ENCODE results near the gene CEBPZOS.

Gene CEBPZOS

DNA sequence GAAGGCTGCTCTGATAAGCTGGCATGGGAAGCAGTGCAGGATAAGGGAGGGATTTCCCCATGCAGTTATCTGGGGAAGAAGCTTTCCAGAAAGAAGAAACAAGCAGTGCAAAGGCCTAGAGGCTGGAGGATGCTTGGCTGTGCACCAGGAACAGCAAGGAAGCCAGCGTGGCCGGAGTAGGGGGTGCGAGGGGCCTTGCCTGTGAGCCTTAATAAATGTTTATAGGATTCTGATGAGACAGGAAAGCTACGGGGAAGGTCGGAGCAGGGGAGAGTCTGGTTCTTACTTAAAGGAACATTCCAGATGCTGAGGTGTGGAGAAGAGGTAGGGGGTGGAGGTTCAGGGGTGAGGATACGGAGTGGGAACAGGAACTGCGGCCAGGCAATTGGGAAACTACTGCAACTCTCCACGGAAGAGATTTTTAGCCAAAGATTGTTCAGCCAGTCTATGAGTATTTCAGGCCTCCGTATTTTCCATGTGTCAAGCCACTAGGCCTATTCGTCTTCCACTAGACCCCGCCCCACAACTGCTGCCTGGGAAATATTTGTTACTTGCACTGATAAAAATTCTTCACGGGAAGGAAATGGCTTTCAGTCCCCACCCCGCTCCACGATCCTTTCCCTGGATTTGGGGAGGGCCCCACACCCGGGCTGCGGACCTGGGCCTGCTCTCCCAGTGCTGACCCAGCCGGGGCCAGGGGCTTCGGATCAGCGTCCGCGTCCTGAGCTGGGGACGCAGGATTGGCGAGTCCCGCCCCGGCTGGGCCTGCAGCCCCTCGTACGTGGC is 40.0 kb upstream of the CEBPZOS start:
- Histone ChIP-seq H3K27me3 (no peaks in the 10 kb centered on the region), H3K9me3 (no peaks in the 10 kb centered on the region), H3K4me1 (no peaks in the 10 kb centered on the region), H3K4me3 (ENCODE audit: low read depth, low read length) (peak overlapping the region; percentile 87), H3K36me3 (no peaks in the 10 kb centered on the region; the same call in 1 of the 2 replicates)
- TF ChIP-seq CTCF (IDR thresholded peaks at IDR 0.05; ENCODE audit: low read depth, low read length) = no peak
- peak; percentile 36 for DNase-seq

DNA sequence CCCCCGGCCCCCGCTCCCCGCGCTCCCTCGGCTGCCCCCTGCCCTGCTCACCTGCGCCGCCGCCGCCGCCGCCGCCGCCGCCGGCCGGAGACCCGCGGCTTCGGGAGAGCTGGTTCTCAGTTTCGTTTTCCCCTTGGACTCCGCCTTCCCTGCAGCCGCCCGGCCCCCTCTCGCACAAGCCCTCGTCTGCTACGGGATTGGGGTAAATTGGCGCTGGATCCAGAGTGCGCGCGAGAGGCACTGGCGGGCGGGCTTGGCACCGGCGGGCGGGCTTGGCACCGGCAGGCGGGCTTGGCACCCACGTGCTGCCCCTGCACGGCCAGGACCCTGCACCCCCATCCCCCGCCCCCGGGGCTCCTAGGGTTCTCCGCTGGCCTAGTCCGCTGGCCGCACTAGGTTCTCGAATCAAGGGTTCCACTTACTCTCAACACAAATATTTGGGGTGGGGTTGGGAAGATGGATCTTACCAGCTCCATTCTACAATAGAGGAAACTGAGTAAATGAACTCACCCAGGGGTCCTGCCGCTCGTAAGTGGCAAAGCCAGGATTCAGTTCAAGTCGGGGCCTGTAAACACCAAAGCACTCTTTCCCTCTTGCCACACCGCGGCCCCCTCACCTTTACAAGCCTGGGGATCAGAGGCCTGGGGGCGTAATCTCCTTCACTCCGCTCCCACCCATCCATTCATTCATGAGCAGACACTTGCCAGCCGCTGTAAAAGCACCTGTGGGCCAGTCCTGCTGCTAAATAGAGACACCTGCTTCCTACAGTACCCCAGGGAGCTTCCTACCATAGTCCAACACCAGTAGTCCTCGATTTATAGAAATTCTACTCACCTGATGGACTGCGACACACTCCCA is 39.2 kb upstream of the CEBPZOS start, which contains the start of gene EIF2AK2:
EIF2AK2 (minus strand) TSS at position 124 of the 858 bp plus-strand sequence. CDS start 9,174 bp downstream, outside the sequence.
- Histone ChIP-seq H3K4me1 (no peaks in the 10 kb centered on the region), H3K36me3 (no peaks in the 10 kb centered on the region; the same call in 1 of the 2 replicates), H3K9me3 (no peaks in the 10 kb centered on the region), H3K4me3 (ENCODE audit: low read depth, low read length) (peak within 1 kb of the TSS; percentile 87), H3K27me3 (no peaks in the 10 kb centered on the region)
- no peak for TF ChIP-seq CTCF (IDR thresholded peaks at IDR 0.05; ENCODE audit: low read depth, low read length)
- DNase-seq = peak; percentile 90

DNA sequence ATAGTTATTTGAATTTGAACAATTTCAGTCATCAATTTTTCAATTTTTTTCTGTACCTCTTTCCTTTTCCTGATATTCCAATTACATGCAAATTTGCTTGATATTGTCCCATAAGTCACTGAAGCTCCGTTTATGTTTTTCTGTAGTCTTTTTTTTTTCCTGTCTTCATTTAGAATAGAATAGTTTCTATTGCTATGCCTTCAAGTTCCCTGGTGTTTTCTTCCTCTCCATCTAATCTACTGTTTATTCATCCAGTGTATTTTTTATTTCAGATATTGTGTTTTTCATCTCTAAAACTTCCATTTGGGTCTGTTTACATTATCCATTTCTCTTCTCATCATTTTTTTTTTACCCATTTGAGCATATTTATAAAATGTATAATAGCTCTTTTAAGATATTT is 31.5 kb upstream of the CEBPZOS start:
- no peaks in the 10 kb centered on the region for H3K9me3 ChIP-seq
- no peak for TF ChIP-seq CTCF (IDR thresholded peaks at IDR 0.05; ENCODE audit: low read depth, low read length)
- no peak for DNase-seq
- H3K36me3 ChIP-seq = no peaks in the 10 kb centered on the region
- H3K4me1 ChIP-seq = no peaks in the 10 kb centered on the region
- H3K27me3 ChIP-seq = no peaks in the 10 kb centered on the region
- no peak overlapping the region for H3K4me3 ChIP-seq (ENCODE audit: low read depth, low read length)

GRCh38 chr2:37167636-37168180 is 28.6 kb upstream of the CEBPZOS start:
- TF ChIP-seq CTCF (IDR thresholded peaks at IDR 0.05; ENCODE audit: low read depth, low read length) = no peak
- H3K36me3 ChIP-seq = no peaks in the 10 kb centered on the region
- H3K4me1 ChIP-seq = no peaks in the 10 kb centered on the region
- H3K9me3 ChIP-seq = no peaks in the 10 kb centered on the region
- DNase-seq = no peak
- no peak overlapping the region for H3K4me3 ChIP-seq (ENCODE audit: low read depth, low read length)
- H3K27me3 ChIP-seq = no peaks in the 10 kb centered on the region

DNA sequence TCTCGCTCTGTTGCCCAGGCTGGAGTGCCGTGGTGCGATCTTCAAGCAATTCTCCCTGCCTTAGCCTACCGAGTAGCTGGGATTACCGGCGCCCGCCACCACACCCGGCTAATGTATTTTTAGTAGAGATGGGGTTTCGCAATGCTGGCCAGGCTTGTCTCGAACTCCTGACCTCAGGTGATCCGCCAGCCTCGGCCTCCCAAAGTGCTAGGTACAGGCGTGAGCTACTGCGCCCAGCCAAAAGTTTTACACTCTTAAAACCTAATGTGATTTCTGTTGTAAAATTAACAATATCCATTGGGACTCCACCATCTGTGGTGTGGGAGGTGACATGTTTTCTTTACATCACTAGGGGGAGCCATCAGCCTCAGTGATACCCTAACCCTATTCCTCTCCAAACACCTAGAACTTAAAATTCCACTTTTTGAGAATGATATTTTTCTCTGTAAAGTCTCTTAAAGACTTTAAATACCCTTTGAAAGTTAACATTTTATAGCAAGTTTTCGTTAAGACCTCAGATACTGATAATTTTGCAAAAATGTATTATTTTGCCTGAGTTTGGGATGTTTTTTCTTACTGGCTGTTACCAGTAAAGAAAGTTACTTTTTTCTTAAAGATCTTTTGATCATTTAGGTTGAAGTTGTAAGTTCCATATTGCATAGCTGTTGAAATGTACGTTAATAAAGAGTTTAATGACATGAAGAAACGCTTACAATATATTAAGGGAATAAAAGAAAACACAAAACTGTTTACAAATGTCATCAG is 27.9 kb upstream of the CEBPZOS start:
- no peaks in the 10 kb centered on the region for H3K27me3 ChIP-seq
- no peaks in the 10 kb centered on the region for H3K9me3 ChIP-seq
- no peaks in the 10 kb centered on the region for H3K36me3 ChIP-seq
- H3K4me3 ChIP-seq (ENCODE audit: low read depth, low read length) = no peak overlapping the region
- peak; percentile 90 for TF ChIP-seq CTCF (IDR thresholded peaks at IDR 0.05; ENCODE audit: low read depth, low read length)
- H3K4me1 ChIP-seq = no peaks in the 10 kb centered on the region
- DNase-seq = peak; percentile 34

All from BE2C (cell line).